ENCODE measurements around the gene AFF3.
A peak's percentile ranks its signal among the peaks of the same experiment; 100 is the strongest.

AFF3 gene

GRCh38 chr2:99618579-99619097 is 523.8 kb downstream of the AFF3 start:
- no peak for DNase-seq

- no peak for DNase-seq
These were observed 524.6 kb downstream of the AFF3 start for GRCh38 chr2:99617811-99618210.

- DNase-seq, result no peak
These were observed 527.1 kb downstream of the AFF3 start for GRCh38 chr2:99615247-99615771.

DNA sequence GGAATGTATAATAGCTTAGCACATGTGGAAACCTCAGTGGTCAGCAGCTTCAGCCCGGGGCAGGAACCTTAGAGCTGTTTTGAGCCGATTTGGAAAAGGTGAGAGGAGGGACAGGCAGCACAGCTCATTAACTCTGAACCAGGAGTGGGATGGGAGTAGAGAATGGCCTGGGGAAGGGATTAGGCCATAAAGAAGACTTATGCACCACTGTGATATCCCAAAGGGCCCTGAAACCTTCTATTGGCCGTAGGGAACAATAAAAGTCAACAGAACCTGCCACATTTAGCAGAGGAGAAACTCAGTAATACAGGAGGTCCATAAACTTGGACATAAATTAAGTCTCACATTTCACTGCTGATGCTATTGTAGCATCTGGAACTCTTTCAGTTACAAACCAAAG is 528.4 kb downstream of the AFF3 start:
- no peak for DNase-seq

DNA sequence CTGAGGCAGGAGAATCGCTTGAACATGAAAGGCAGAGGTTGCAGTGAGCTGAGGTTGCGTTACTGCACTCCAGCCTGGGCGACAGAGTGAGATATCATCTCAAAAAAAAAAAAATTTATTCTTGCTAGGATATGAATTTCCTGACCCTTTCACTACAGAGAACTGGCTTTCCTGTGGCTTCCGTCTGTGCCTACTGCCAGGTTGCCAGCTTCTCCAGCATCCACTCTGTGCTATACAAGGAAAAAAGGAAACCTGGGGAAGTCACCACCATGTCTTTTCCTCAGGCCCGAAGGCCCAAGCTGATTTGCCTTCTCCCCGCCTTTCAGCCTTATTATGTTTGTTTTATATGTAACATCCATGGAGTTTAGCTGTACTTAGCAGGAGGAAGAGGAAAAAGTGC is 530.6 kb downstream of the AFF3 start:
- DNase-seq, result no peak

DNA sequence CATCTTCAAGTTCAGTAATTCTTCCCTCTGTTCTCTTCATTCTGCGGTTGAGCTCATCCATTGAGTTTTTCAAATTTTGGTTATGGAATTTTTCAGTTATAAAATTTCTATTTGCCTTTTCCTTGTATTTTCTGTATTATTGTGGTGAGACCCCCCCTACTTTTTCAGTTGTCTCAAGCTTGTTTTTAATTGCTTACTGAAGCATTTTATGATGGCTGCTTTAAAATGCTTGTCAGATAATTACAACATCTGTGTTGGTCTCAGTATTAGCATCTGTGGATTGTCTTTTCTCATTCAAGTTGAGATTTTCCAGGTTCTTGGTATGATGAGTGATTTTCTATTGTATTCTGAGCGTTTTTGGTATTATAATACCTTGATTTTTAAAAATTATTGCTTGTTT is 531.4 kb downstream of the AFF3 start:
- no peak for DNase-seq

- no peak for DNase-seq
These were observed 532.5 kb downstream of the AFF3 start for GRCh38 chr2:99609851-99610381.

DNA sequence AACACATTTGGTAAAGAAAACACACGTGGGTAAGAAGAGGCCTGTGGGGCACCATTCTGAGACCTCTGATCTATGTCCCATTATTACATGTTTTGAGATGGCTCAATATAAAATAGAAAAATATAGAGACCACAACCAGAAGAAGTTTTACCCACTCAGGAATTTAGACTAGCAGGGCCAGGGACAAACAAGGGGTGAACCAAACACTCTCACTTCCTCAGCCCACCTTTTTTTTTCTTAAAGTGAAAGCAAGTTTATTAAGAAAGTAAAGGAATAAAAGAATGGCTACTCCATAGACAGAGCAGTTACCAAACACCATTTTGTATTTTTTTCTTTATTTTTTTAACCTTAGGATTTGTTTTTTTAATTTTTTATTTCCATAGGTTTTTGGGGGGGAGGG is 533.5 kb downstream of the AFF3 start:
- no peak for DNase-seq

GRCh38 chr2:99607861-99608491 is 534.4 kb downstream of the AFF3 start:
- no peak for DNase-seq

DNA sequence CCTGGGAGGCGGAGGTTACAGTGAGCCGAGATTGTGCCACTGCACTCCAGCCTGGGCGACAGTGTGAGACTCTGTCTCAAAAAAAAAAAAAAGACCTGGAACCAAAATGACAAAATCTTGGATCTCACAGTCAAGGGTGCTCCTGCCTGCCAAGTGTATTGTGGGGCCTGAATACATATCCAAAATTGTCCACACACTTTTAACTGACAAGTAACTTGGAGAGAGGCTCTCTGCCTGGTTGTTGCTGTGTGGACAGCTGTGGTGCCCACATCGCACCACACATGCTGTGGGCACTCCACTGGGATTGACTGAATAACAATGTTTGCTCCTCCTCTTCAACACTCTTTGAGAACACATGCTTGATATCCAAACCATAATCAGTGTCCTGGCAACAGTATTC is 534.9 kb downstream of the AFF3 start:
- DNase-seq, result no peak

GRCh38 chr2:99605036-99605435 is 537.4 kb downstream of the AFF3 start:
- no peak for DNase-seq

- DNase-seq, result no peak
These were observed 539.9 kb downstream of the AFF3 start for GRCh38 chr2:99602476-99602875.

- DNase-seq, result no peak
These were observed 541.3 kb downstream of the AFF3 start for GRCh38 chr2:99600981-99601651.

DNA sequence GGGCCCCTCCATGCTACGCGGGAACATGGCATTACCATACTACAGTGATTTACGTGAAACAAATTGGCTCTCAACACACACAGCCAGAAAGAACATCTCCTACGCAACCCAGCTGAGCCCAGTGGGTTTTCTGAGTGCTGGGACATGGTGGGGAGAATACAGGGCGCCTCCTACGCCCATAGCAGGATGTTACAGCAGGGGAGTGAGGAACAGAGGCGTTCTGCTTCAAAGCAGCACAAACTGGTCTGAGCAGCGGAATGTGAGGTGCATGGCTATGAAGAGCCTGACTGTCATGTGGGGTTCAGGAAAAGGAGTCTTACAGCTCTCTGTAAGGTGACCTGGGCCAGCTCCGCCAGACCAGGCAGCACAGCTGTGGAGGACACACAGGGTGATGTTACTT is 543.9 kb downstream of the AFF3 start:
- DNase-seq, result no peak

- DNase-seq, result no peak
These were observed 544.8 kb downstream of the AFF3 start for GRCh38 chr2:99597616-99598015.

DNA sequence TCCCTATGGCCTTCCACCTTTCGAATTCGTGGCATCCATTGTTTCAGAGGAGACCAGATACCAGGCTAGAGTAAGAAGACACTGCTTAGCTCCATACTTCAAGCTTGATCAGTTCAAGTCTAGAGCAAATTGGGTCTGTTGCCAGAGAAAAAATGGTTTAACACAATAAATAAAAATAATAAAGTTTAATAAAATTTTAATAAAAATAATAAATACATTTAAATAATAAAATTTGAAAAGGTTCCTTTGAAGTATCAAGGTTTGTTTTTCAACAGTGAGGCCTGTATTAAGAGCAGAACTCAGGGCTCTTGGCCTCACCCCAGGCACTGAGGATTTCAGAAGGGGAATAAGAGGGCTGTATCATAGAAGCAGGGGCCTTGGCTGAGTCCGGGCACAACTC is 547.0 kb downstream of the AFF3 start:
- no peak for DNase-seq

DNA sequence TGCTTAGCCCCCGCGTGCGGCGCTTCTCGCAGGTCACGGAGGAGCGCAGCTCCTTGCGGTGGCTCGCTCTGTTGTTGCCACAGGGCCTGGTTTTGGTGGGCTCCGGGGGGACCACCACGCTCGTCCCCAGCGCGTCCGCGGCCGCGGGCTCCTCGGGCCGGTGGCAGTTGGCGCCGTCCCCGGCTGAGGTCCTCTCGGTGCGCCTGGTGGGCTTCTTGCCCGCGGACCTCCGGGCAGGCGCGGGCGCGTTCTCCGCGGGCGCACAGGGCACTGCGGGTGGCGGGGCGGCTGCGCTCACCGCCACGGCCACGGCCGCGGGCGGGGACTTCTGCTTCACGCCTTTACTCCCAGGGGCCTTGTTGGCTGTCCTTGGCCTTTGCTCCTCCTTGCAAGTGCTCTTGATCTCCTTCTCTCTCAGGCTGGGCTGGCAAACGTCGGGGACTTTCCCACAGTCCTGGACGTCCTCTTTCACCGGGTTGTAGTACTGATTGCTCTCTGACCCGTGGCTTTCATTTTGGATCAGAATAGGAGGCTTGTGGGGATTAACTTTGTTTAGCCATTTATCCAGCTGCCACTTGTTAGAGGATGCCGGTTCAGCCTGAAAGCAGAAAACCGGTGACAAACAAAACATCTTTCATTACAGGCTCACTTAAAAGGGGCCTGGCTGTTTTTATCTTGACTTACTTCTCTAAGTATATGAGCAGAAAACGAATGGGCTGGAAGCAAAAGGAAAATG is 548.5 kb downstream of the AFF3 start:
- DNase-seq, result no peak

DNA sequence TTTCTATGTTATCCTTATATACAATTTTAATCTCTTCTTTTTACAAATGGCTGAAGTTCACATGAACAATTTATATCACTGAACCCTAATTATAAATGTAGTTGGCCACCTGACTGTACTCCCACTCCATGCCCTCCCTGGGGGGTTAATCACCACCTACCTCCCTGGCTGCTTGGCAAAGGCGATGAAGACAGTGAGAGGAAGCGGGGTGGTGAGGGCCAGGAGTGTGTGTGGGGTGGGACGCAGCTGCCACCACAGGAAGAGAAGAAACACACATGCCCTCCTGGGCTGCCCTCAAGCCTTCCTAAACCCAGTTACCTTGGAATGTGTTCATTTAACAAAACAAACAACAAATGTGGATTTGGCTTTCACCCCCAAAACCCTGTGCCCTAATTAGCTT is 565.6 kb downstream of the AFF3 start:
- DNase-seq, result no peak

DNA sequence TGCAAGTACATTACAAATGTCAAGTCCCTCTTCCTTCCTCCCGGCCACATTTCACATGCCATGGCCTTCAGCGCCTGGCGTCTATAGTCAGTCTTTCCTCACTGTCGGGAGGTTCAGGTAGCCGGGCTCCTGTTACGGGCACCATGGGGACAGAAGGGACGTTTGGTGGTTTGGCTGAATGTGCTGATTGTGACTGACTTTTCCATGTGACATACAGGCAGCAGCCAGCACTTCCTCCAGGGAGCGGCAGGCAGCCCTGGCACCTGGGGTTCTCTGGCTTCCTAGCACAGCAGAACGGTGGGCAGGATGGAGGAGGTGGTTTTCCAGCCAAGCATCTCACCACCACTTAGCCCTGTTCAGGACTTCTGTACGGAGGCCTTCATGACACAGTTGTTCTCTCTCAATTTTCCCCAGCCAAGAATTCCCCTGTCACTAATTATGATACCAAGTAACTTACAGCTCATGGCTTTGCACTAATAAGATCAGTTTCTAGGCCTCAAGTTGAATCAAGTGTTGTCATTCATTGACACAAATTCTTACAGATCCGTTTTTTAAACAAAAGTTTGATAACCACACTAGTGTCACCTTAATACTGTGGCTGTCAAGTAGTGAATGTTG is 568.6 kb downstream of the AFF3 start:
- no peak for DNase-seq

DNA sequence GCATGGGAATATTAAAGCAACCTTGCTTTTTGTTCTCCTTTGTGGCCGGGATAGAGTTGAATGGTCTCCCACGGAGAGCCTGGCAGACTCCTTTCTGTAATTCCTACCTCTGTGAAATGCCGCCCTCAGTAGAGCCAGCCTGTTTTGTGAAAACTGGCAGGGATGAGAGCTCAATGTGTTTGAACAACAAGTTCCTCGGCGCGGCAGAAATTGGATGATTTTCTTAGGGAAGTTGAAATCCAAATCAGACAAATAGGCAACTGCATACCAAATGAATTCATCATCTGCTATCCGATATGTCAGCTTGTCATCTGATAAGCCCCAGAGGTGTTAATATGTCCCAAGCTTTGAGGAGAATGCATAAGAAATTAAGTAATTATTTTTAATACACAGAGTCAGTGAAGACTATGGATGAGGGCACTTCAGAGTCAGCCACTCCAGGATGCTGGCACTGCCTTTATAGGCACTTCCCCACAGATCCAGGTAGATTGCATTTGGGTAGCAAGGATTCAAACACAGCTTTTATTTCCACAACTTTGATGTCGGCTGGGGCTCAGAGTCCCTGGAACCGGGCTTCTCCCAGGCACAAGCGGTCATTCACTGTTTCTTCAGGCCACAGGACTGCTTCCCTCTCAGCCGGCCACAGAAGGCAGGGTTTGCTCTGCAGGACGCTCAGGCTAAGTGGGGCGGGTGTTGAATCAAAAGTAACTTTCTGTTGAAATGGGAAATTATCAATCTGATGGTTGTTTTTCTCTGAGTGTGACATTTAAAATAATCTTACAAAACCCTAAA is 569.8 kb downstream of the AFF3 start:
- DNase-seq, result no peak

GRCh38 chr2:99571954-99572353 is 570.4 kb downstream of the AFF3 start:
- DNase-seq, result no peak

GRCh38 chr2:99571533-99571932 is 570.9 kb downstream of the AFF3 start:
- peak; percentile 53 for DNase-seq
